HL-60 (cell line): ENCODE results near the gene FOXRED2.
A peak's percentile ranks its signal among the peaks of the same experiment; 100 is the strongest.

Source experiments
- CTCF ChIP-seq: IDR thresholded peaks from one replicate; pipeline ENCODE4 v1.5.1; 2011; ENCODE audit warnings: low read length, control low read depth, inconsistent platforms; ENCODE audit not compliant: insufficient read depth
- GABPA ChIP-seq: IDR thresholded peaks from 2 replicates; pipeline ENCODE4 v1.6.1; 2012; ENCODE audit warnings: low read depth

- TF ChIP-seq CTCF (peak; percentile 61), GABPA (no peak)
These were observed 4.4 kb upstream of the FOXRED2 start for GRCh38 chr22:36510966-36511881.
